B cell (primary cell): Measurements from ENCODE around the gene CELF4. TPM values are rescaled to one million over a fixed set of nuclear protein-coding genes. Genes with fewer than 3 reads are reported as not detected.

Experiments
- ATAC-seq: fragments of 200-7000 bp; cut with Tn5 transposase; one replicate; pipeline ENCODE4 v1.10.0; 2021; ENCODE audit warnings: low read depth, mild to moderate bottlenecking, moderate number of reproducible peaks, moderate library complexity
- CTCF ChIA-PET: fragments of 350-600 bp; sonication (Branson Sonifier 250); formaldehyde crosslinking; loops from one replicate; lab custom pipeline; 2021; ENCODE audit warnings: antibody characterized with exemption, inconsistent platforms; lab: Charles Lee
- POLR2A ChIA-PET: fragments of 350-600 bp; sonication (Branson Sonifier 250); formaldehyde crosslinking; loops from one replicate; lab custom pipeline; 2021; ENCODE audit warnings: antibody characterized with exemption; lab: Charles Lee
- DNase-seq: peaks from one replicate; pipeline ENCODE4 v3.0.0; 2013
- H2AFZ ChIP-seq: 2 replicates; pipeline ENCODE4 v1.6.1; 2012; ENCODE audit warnings: mild to moderate bottlenecking, low read depth, low read length; ENCODE audit not compliant: insufficient read depth, poor library complexity, severe bottlenecking
- H3K27ac ChIP-seq, 2 donors: 1 replicate in 1 of 2; 2 replicates in 1 of 2; pipeline ENCODE4 v1.5.1; 2012 to 2013; ENCODE audit warnings: low read length in 2 of 2, mild to moderate bottlenecking in 2 of 2, moderate library complexity in 1 of 2
- H3K27me3 ChIP-seq, 4 experiments: fragments of 200-600 bp in 1 of 4; sonication (generic) in 1 of 4; replicated peaks in 1 of 4; 1 replicate in 2 of 4; 2 replicates in 2 of 4; pipeline versions ENCODE4 v1.6.1 to v1.7.0; 2013 to 2016; ENCODE audit warnings: low read length in 3 of 4, mild to moderate bottlenecking in 2 of 4, mixed read lengths in 1 of 4, moderate library complexity in 1 of 4; ENCODE audit not compliant: insufficient read depth in 4 of 4, control insufficient read depth in 3 of 4; ENCODE audit errors: control extremely low read depth in 1 of 4
- H3K36me3 ChIP-seq, 2 experiments: replicated peaks in 1 of 2; 1 replicate in 1 of 2; 2 replicates in 1 of 2; pipeline versions ENCODE4 v1.6.1 to v1.7.1; 2013; ENCODE audit warnings: low read length in 1 of 2; ENCODE audit not compliant: insufficient read depth in 2 of 2, control insufficient read depth in 1 of 2; ENCODE audit errors: control extremely low read depth in 1 of 2, extremely low read depth in 1 of 2
- H3K4me1 ChIP-seq, 2 donors: fragments of 200-600 bp in 1 of 2; sonication (generic) in 1 of 2; 1 replicate in 1 of 2; 2 replicates in 1 of 2; pipeline versions ENCODE4 v1.5.1 to v1.6.1; 2013 to 2017; ENCODE audit warnings: low read length in 2 of 2; ENCODE audit not compliant: control insufficient read depth in 2 of 2, insufficient read depth in 2 of 2
- H3K4me2 ChIP-seq: replicated peaks from 2 replicates; pipeline ENCODE3; 2012; ENCODE audit warnings: mild to moderate bottlenecking, low read depth, low read length; ENCODE audit not compliant: poor library complexity, severe bottlenecking
- H3K4me3 ChIP-seq, 5 experiments: fragments of 200-600 bp in 1 of 5; sonication (generic) in 1 of 5; 1 replicate in 3 of 5; 2 replicates in 2 of 5; pipeline versions ENCODE4 v1.5.1 to v1.7.0; 2011 to 2016; ENCODE audit warnings: low read length in 4 of 5, mild to moderate bottlenecking in 4 of 5, low read depth in 2 of 5, control low read depth in 1 of 5, moderate library complexity in 1 of 5; ENCODE audit not compliant: insufficient read depth in 1 of 5; ENCODE audit errors: control extremely low read depth in 1 of 5, extremely low read depth in 1 of 5
- H3K79me2 ChIP-seq: fragments of 200-600 bp; sonication (generic); one replicate; pipeline ENCODE4 v1.6.0; 2016; ENCODE audit warnings: low read length; ENCODE audit not compliant: control insufficient read depth, insufficient read depth
- H3K9ac ChIP-seq: fragments of 200-600 bp; sonication (generic); 2 replicates; pipeline ENCODE4 v1.6.1; 2017; ENCODE audit warnings: mild to moderate bottlenecking, low read length, moderate library complexity
- H3K9me3 ChIP-seq, 3 donors: one replicate each; pipeline versions ENCODE4 v1.6.1 to v1.7.1; 2013; ENCODE audit warnings: low read length in 2 of 3; ENCODE audit not compliant: control insufficient read depth in 2 of 3, insufficient read depth in 1 of 3; ENCODE audit errors: control extremely low read depth in 1 of 3
- H4K20me1 ChIP-seq: 2 replicates; pipeline ENCODE4 v1.6.0; 2012; ENCODE audit warnings: mild to moderate bottlenecking, low read length; ENCODE audit not compliant: insufficient read depth, control insufficient read depth, poor library complexity, severe bottlenecking
- H3K27ac Mint-ChIP-seq: one replicate; pipeline ENCODE4 v1.8.0; 2021; ENCODE audit warnings: mixed read lengths
- H3K27me3 Mint-ChIP-seq: one replicate; pipeline ENCODE4 v1.8.0; 2021; ENCODE audit warnings: mixed read lengths
- H3K4me1 Mint-ChIP-seq: one replicate; pipeline ENCODE4 v1.8.0; 2021; ENCODE audit warnings: mixed read lengths
- H3K4me3 Mint-ChIP-seq: one replicate; pipeline ENCODE4 v1.8.0; 2021; ENCODE audit warnings: mixed read lengths
- H3K9me3 Mint-ChIP-seq: one replicate; pipeline ENCODE4 v1.8.0; 2022; ENCODE audit warnings: mixed read lengths; ENCODE audit not compliant: insufficient read depth
- CTCF ChIP-seq: fragments of 200-600 bp; IDR thresholded peaks from one replicate; pipeline ENCODE4 v1.8.0; 2022; ENCODE audit warnings: antibody characterized with exemption, mild to moderate bottlenecking
- EZH2 ChIP-seq: IDR thresholded peaks from 2 replicates; pipeline ENCODE4 v1.6.1; 2012; ENCODE audit warnings: borderline replicate concordance, low read depth, mild to moderate bottlenecking, moderate library complexity, low read length; ENCODE audit not compliant: insufficient read depth, poor library complexity, severe bottlenecking
- WGBS: methylation state at CpG from one replicate; pipeline ENCODE4 v1.1.5; 2013; ENCODE audit warnings: missing lambda C conversion rate; ENCODE audit not compliant: insufficient coverage; 5-methylcytosine and 5-hydroxymethylcytosine counted together
- intact Hi-C: fragments of 100-400 bp; cut with micrococcal nuclease; formaldehyde crosslinking; loops from one replicate; pipeline ENCODE4 v1.10.0; 2022
- polyA plus RNA-seq: library from polyadenylated mRNA; depleted of rRNA; stranded (reverse); fragments of >200 nt; gene quantifications from 2 replicates; pipeline ENCODE4 v1.2.3, GENCODE V29; 2012
- total RNA-seq, 2 donors: library from RNA; stranded (reverse); fragments of 120-200 nt in 1 of 2; gene quantifications; 1 replicate in 1 of 2; 2 replicates in 1 of 2; pipeline versions ENCODE4 v1.2.3 to v1.2.4, GENCODE V29; 2013 to 2022

The CELF4 gene
- total and polyA plus RNA-seq, 2 donors (not counting 1 experiment from before 2014, with no cell fraction given): not detected

- DNase-seq (no peak), ATAC-seq (no peak)
- peaks cover 0 to 17% (median 0%) of the 10 kb centered on the region in 3 donors for H3K9me3 ChIP-seq
- TF ChIP-seq EZH2 (no peak), CTCF (no peak)
- no peaks in the 10 kb centered on the region for H3K79me2 ChIP-seq
- H3K4me2 ChIP-seq: no peak overlapping the region
- no peaks in the 10 kb centered on the region for H4K20me1 ChIP-seq
- no peaks in the 10 kb centered on the region for H3K27me3 ChIP-seq
- intact Hi-C loops: no loop called here
- H3K36me3 ChIP-seq: no peaks in the 10 kb centered on the region
- POLR2A ChIA-PET: no interaction called here
- no peaks in the 10 kb centered on the region for H3K4me1 ChIP-seq
- no peak overlapping the region for H3K9ac ChIP-seq
- no peaks in the 10 kb centered on the region for H3K27me3 Mint-ChIP-seq
- no peak overlapping the region for H3K4me3 Mint-ChIP-seq
- no peak overlapping the region for H3K27ac Mint-ChIP-seq
- no peak overlapping the region for H2AFZ ChIP-seq
- H3K4me3 ChIP-seq: no peak overlapping the region
- WGBS: 100% methylated on average over 1 of the region's 12 CpGs
- H3K4me1 Mint-ChIP-seq: no peaks in the 10 kb centered on the region
- CTCF ChIA-PET: no interaction called here
- H3K27ac ChIP-seq: no peak overlapping the region
- no peaks in the 10 kb centered on the region for H3K9me3 Mint-ChIP-seq
Observed at GRCh38 chr18:37408676-37409265, 156.8 kb downstream of the CELF4 start.

GRCh38 chr18:37407571-37407970, 158.0 kb downstream of the CELF4 start:
- no CpG with 5 or more reads among the region's 4 CpGs for WGBS
- H3K27me3 ChIP-seq: no peaks in the 10 kb centered on the region
- no peaks in the 10 kb centered on the region for H4K20me1 ChIP-seq
- CTCF ChIA-PET: no interaction called here
- intact Hi-C loops: no loop called here
- H3K4me1 ChIP-seq: no peaks in the 10 kb centered on the region
- Mint-ChIP-seq H3K27me3 (no peaks in the 10 kb centered on the region), H3K9me3 (no peaks in the 10 kb centered on the region), H3K27ac (no peak overlapping the region), H3K4me1 (no peaks in the 10 kb centered on the region), H3K4me3 (no peak overlapping the region)
- no peak overlapping the region for H3K4me3 ChIP-seq
- H3K9me3 ChIP-seq: peaks cover 0 to 19% (median 0%) of the 10 kb centered on the region in 3 donors
- H2AFZ ChIP-seq: no peak overlapping the region
- ATAC-seq: no peak
- TF ChIP-seq CTCF (no peak), EZH2 (no peak)
- H3K27ac ChIP-seq: no peak overlapping the region
- POLR2A ChIA-PET: no interaction called here
- no peak overlapping the region for H3K4me2 ChIP-seq
- H3K9ac ChIP-seq: no peak overlapping the region
- no peak for DNase-seq
- H3K36me3 ChIP-seq: no peaks in the 10 kb centered on the region
- no peaks in the 10 kb centered on the region for H3K79me2 ChIP-seq
